HG02885 (cell line): ENCODE data around the gene PAX9.

Experiments
- ATAC-seq: cut with Tn5 transposase; IDR thresholded peaks from one replicate; pipeline ENCODE4 v1.9.1; 2021; ENCODE audit warnings: mild to moderate bottlenecking; ENCODE audit not compliant: unreplicated experiment, poor library complexity

Gene PAX9

GRCh38 chr14:36721877-36722276 is 60.2 kb downstream of the PAX9 start:
- no peak for ATAC-seq

- no peak for ATAC-seq
Observed at GRCh38 chr14:36723530-36723929, 61.9 kb downstream of the PAX9 start.

GRCh38 chr14:36724162-36724561 is 62.5 kb downstream of the PAX9 start:
- no peak for ATAC-seq

GRCh38 chr14:36726128-36726527 is 64.5 kb downstream of the PAX9 start:
- no peak for ATAC-seq
